ENCODE results near the gene CROCC2.

DNA sequence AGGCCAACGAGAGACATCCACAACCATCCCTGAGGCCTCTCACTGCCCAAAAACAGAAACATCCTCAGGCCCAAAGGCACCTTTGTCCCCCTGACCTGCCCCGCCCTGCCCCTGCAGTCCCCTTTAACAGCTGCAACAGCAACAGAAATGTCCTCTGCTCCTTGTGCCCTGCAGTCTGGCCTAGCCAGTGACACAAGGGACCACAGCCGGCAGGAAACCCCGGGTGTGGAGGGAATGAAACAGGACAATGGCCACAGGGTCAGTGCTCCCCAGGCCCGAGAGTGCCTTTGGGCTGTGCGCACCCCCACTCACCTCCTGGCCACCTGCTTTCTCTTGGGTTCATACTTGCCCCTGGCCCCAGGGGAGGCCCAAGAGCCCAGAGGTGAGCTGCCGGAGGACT lies 127.9 kb downstream of the CROCC2 start:
- TF ChIP-seq, protein P1, sequence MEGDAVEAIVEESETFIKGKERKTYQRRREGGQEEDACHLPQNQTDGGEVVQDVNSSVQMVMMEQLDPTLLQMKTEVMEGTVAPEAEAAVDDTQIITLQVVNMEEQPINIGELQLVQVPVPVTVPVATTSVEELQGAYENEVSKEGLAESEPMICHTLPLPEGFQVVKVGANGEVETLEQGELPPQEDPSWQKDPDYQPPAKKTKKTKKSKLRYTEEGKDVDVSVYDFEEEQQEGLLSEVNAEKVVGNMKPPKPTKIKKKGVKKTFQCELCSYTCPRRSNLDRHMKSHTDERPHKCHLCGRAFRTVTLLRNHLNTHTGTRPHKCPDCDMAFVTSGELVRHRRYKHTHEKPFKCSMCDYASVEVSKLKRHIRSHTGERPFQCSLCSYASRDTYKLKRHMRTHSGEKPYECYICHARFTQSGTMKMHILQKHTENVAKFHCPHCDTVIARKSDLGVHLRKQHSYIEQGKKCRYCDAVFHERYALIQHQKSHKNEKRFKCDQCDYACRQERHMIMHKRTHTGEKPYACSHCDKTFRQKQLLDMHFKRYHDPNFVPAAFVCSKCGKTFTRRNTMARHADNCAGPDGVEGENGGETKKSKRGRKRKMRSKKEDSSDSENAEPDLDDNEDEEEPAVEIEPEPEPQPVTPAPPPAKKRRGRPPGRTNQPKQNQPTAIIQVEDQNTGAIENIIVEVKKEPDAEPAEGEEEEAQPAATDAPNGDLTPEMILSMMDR (IDR thresholded peaks at IDR 0.05 in 2 of 3, conservative IDR thresholded peaks at IDR 0.05 in 1 of 3; ENCODE audit: borderline replicate concordance in 1 of 3, insufficient read depth in 1 of 3, low read depth in 2 of 3, low read length in 2 of 3) = no peak
- TF ChIP-seq POLR2A (IDR thresholded peaks at IDR 0.05; ENCODE audit: borderline replicate concordance, extremely low read depth, insufficient read depth, insufficient read length) = no peak
- TF ChIP-seq, protein P2, sequence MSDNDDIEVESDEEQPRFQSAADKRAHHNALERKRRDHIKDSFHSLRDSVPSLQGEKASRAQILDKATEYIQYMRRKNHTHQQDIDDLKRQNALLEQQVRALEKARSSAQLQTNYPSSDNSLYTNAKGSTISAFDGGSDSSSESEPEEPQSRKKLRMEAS (IDR thresholded peaks at IDR 0.05) = no peak
- TF ChIP-seq ZBTB33 (IDR thresholded peaks at IDR 0.05; ENCODE audit: extremely low read depth, insufficient replicate concordance, low read length) = no peak
- no peak for TF ChIP-seq RAD21 (IDR thresholded peaks at IDR 0.05; ENCODE audit: low read depth)
- TF ChIP-seq REST (IDR thresholded peaks at IDR 0.05; ENCODE audit: low read depth) = no peak
- TF ChIP-seq ZFX (IDR thresholded peaks at IDR 0.05) = no peak
- no peak for TF ChIP-seq JUND (IDR thresholded peaks at IDR 0.05)
